ENCODE measurements around the gene RBM43.

- TF ChIP-seq FOXJ3 (CRISPR knock-in tag; IDR thresholded peaks at IDR 0.05): no peak
- no peak for TF ChIP-seq GATA2 (CRISPR knock-in tag; IDR thresholded peaks at IDR 0.05)
- TF ChIP-seq, protein P1, sequence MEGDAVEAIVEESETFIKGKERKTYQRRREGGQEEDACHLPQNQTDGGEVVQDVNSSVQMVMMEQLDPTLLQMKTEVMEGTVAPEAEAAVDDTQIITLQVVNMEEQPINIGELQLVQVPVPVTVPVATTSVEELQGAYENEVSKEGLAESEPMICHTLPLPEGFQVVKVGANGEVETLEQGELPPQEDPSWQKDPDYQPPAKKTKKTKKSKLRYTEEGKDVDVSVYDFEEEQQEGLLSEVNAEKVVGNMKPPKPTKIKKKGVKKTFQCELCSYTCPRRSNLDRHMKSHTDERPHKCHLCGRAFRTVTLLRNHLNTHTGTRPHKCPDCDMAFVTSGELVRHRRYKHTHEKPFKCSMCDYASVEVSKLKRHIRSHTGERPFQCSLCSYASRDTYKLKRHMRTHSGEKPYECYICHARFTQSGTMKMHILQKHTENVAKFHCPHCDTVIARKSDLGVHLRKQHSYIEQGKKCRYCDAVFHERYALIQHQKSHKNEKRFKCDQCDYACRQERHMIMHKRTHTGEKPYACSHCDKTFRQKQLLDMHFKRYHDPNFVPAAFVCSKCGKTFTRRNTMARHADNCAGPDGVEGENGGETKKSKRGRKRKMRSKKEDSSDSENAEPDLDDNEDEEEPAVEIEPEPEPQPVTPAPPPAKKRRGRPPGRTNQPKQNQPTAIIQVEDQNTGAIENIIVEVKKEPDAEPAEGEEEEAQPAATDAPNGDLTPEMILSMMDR (IDR thresholded peaks at IDR 0.05): no peak
- no peak for TF ChIP-seq POLR2AphosphoS5 (IDR thresholded peaks at IDR 0.05; ENCODE audit: low read depth, low read length)
- no peak for TF ChIP-seq IRF3 (IDR thresholded peaks at IDR 0.05; ENCODE audit: low read depth, low read length)
- TF ChIP-seq NRF1 (IDR thresholded peaks at IDR 0.05; ENCODE audit: low read depth, low read length): no peak
- TF ChIP-seq, protein P2, sequence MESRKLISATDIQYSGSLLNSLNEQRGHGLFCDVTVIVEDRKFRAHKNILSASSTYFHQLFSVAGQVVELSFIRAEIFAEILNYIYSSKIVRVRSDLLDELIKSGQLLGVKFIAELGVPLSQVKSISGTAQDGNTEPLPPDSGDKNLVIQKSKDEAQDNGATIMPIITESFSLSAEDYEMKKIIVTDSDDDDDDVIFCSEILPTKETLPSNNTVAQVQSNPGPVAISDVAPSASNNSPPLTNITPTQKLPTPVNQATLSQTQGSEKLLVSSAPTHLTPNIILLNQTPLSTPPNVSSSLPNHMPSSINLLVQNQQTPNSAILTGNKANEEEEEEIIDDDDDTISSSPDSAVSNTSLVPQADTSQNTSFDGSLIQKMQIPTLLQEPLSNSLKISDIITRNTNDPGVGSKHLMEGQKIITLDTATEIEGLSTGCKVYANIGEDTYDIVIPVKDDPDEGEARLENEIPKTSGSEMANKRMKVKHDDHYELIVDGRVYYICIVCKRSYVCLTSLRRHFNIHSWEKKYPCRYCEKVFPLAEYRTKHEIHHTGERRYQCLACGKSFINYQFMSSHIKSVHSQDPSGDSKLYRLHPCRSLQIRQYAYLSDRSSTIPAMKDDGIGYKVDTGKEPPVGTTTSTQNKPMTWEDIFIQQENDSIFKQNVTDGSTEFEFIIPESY (IDR thresholded peaks at IDR 0.05; ENCODE audit: borderline replicate concordance, low read depth): no peak
- no peak for TF ChIP-seq EZH2phosphoT487 (IDR thresholded peaks at IDR 0.05; ENCODE audit: borderline replicate concordance, low read depth)
- TF ChIP-seq REST (IDR thresholded peaks at IDR 0.05; ENCODE audit: low read depth, low read length): no peak
- TF ChIP-seq, protein P3, sequence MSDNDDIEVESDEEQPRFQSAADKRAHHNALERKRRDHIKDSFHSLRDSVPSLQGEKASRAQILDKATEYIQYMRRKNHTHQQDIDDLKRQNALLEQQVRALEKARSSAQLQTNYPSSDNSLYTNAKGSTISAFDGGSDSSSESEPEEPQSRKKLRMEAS (IDR thresholded peaks at IDR 0.05; ENCODE audit: low read depth): no peak
- no peak for TF ChIP-seq NFIC (IDR thresholded peaks at IDR 0.05; ENCODE audit: borderline replicate concordance)
Observed at GRCh38 chr2:151198645-151199044, 63.0 kb downstream of the RBM43 start.
